ENCODE data around the gene MTHFR.

- TF ChIP-seq CTCF (IDR thresholded peaks at IDR 0.05; ENCODE audit: insufficient read depth, low read length) (no peak), POLR2AphosphoS5 (IDR thresholded peaks at IDR 0.05; ENCODE audit: low read depth) (no peak), SPI1 (IDR thresholded peaks at IDR 0.05; ENCODE audit: borderline replicate concordance, low read depth) (no peak), REST (IDR thresholded peaks at IDR 0.05; ENCODE audit: insufficient replicate concordance, low read depth) (no peak)
Measured at GRCh38 chr1:11741919-11742558, 63.7 kb downstream of the MTHFR start.

Measured in HL-60 (cell line).